DOHH2 (cell line): ENCODE data around the gene CBFA2T2.

Experiments
- EZH2phosphoT487 ChIP-seq: fragments of 200-600 bp; sonication (generic); IDR thresholded peaks from 2 replicates; pipeline ENCODE4 v1.6.1; 2017; ENCODE audit warnings: borderline replicate concordance, mild to moderate bottlenecking, antibody characterized with exemption, low read length, moderate library complexity, mixed read lengths
- TF ChIP-seq, protein P1 (sequence below): fragments of 200-600 bp; sonication (generic); IDR thresholded peaks from one replicate; pipeline ENCODE4 v1.5.1; 2014; ENCODE audit warnings: antibody characterized with exemption, mild to moderate bottlenecking, low read depth, low read length; ENCODE audit not compliant: poor library complexity, severe bottlenecking

DNA sequence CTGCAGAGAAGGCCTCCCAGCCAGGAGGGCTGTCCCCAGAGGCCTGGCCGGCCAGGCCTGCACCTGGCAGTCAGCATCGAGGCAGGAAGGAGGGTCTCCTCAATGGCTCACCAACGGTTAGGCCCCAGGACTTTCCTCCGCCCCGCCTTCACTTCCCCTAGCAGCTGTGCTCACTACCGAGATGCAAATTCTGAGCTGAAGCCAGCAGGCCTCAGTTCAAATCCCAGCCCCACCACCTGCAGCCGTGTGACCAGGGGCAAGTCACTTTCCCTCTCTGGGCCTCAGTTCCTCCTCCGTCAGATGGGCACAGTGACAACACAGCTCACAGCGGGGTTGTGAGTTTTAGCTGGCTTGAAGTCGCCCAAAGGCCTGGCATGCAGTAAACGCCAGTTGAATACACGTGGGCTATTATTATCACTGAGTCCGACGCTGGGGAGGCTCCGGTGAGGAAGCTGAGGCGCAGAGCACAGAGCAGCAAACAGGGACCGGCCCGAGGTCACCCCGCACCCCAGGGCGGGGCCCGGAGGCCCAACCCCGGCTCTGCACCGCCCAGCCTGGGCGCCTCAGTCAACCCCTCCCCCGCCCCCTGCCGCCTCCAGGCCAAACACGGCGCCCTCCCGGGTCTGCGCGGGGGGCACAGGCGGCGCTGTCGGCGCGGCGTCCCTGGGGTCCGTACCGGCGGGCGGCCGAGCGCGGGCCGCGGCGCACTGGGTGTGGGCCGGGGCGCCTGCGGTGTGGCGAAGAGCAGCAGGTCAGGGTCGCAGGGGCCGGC, 195.6 kb downstream of the CBFA2T2 start:
- TF ChIP-seq, protein P1, sequence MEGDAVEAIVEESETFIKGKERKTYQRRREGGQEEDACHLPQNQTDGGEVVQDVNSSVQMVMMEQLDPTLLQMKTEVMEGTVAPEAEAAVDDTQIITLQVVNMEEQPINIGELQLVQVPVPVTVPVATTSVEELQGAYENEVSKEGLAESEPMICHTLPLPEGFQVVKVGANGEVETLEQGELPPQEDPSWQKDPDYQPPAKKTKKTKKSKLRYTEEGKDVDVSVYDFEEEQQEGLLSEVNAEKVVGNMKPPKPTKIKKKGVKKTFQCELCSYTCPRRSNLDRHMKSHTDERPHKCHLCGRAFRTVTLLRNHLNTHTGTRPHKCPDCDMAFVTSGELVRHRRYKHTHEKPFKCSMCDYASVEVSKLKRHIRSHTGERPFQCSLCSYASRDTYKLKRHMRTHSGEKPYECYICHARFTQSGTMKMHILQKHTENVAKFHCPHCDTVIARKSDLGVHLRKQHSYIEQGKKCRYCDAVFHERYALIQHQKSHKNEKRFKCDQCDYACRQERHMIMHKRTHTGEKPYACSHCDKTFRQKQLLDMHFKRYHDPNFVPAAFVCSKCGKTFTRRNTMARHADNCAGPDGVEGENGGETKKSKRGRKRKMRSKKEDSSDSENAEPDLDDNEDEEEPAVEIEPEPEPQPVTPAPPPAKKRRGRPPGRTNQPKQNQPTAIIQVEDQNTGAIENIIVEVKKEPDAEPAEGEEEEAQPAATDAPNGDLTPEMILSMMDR = no peak
- no peak for TF ChIP-seq EZH2phosphoT487
